K562 (cell line): ENCODE data around the gene NAGS. TPM values are rescaled to one million over a fixed set of nuclear protein-coding genes. Genes with fewer than 3 reads are reported as not detected.

ENCODE experiments used
- ATAC-seq: fragments of 200-7000 bp; cut with Tn5 transposase; 3 replicates; pipeline ENCODE4 v1.9.1; 2020; ENCODE audit warnings: moderate library complexity
- BruUV-seq: library from RNA; stranded (reverse); fragments of 400-500 nt; replicated peaks from 2 replicates; lab custom pipeline; 2021; lab: Mats Ljungman, UMichigan
- CTCF ChIA-PET: fragments of 300-600 bp; formaldehyde crosslinking; extraction: SDS; loops from one replicate; lab custom pipeline; 2021; ENCODE audit warnings: low intra/inter-chr PET ratio; lab: Yijun Ruan, JAX
- POLR2A ChIA-PET: fragments of 300-600, 350-650 bp; sonication (Branson Sonifier 250); formaldehyde crosslinking; extraction: SDS; loops from one replicate; lab custom pipeline; 2021; ENCODE audit warnings: antibody characterized with exemption, inconsistent platforms; lab: Yijun Ruan, JAX
- DNase-seq, 4 experiments: peaks; one replicate each; pipeline versions ENCODE4 v3.0.0 to v3.0.0-alpha.2; 2011 to 2018; ENCODE audit warnings: low spot score in 3 of 4, mixed read lengths in 3 of 4; ENCODE audit errors: extremely low read depth in 1 of 4
- FAIRE-seq: peaks from 2 replicates; lab custom pipeline; 2011; peaks lifted over from hg19 to GRCh38; lab: Jason Lieb, UNC
- H2AFZ ChIP-seq: 2 replicates; pipeline ENCODE4 v1.6.0; 2011; ENCODE audit warnings: low read depth, low read length, control low read depth, inconsistent platforms
- H3K27ac ChIP-seq: fragments of 200-600 bp; 3 replicates; pipeline ENCODE4 v1.8.0; 2011; ENCODE audit warnings: low read depth, mild to moderate bottlenecking, control low read depth, inconsistent platforms, low read length, moderate library complexity, mixed read lengths; ENCODE audit errors: extremely low read depth
- H3K27me3 ChIP-seq, 2 experiments: fragments of 300-600 bp in 1 of 2; 2 replicates in 1 of 2; 3 replicates in 1 of 2; pipeline versions ENCODE4 v1.6.0 to v1.8.0; 2011; ENCODE audit warnings: inconsistent platforms in 2 of 2, low read length in 2 of 2, mild to moderate bottlenecking in 1 of 2, mixed read lengths in 1 of 2, moderate library complexity in 1 of 2; ENCODE audit not compliant: control insufficient read depth in 2 of 2, insufficient read depth in 2 of 2
- H3K36me3 ChIP-seq: fragments of 300-600 bp; 3 replicates; pipeline ENCODE4 v1.8.0; 2011; ENCODE audit warnings: mild to moderate bottlenecking, low read length, inconsistent platforms; ENCODE audit not compliant: control insufficient read depth, insufficient read depth
- H3K4me1 ChIP-seq, 2 experiments: fragments of 200-600 bp in 1 of 2; replicated peaks in 1 of 2; 2 replicates in 1 of 2; 3 replicates in 1 of 2; pipeline versions ENCODE4 v1.5.1 to v1.8.0; 2011; ENCODE audit warnings: inconsistent platforms in 2 of 2, low read length in 2 of 2, mild to moderate bottlenecking in 1 of 2, mixed read lengths in 1 of 2, moderate library complexity in 1 of 2; ENCODE audit not compliant: control insufficient read depth in 2 of 2, insufficient read depth in 2 of 2
- H3K4me2 ChIP-seq: 2 replicates; pipeline ENCODE4 v1.6.1; 2011; ENCODE audit warnings: low read length, control low read depth, inconsistent platforms, mixed read lengths; ENCODE audit not compliant: insufficient read depth
- H3K4me3 ChIP-seq: fragments of 200-600 bp; sonication (generic), shearing (Covaris generic); 2 replicates; pipeline ENCODE4 v1.5.1; 2016; ENCODE audit warnings: control low read depth, inconsistent platforms
- H3K79me2 ChIP-seq: fragments of 200-600 bp; 3 replicates; pipeline ENCODE4 v1.8.0; 2011; ENCODE audit warnings: low read length, inconsistent platforms; ENCODE audit not compliant: control insufficient read depth, insufficient read depth
- H3K9ac ChIP-seq, 2 experiments: 2 replicates each; pipeline versions ENCODE4 v1.6.0 to v1.6.1; 2011; ENCODE audit warnings: low read depth in 2 of 2, low read length in 2 of 2, control low read depth in 1 of 2, inconsistent platforms in 1 of 2, mild to moderate bottlenecking in 1 of 2, mixed read lengths in 1 of 2; ENCODE audit not compliant: insufficient read depth in 1 of 2
- H3K9me1 ChIP-seq: one replicate; pipeline ENCODE4 v1.6.0; 2011; ENCODE audit warnings: inconsistent platforms, mild to moderate bottlenecking, low read length, moderate library complexity; ENCODE audit not compliant: control insufficient read depth, insufficient read depth
- H3K9me3 ChIP-seq: replicated peaks from 2 replicates; pipeline ENCODE4 v1.5.1; 2011; ENCODE audit warnings: low read depth, low read length, inconsistent platforms; ENCODE audit not compliant: control insufficient read depth, insufficient read depth
- H4K20me1 ChIP-seq: replicated peaks from 2 replicates; pipeline ENCODE4 v1.6.1; 2011; ENCODE audit warnings: low read length, inconsistent platforms, mixed read lengths; ENCODE audit not compliant: control insufficient read depth, insufficient read depth
- ADNP ChIP-seq: fragments of 200-800 bp; sonication (Bioruptor generic); IDR thresholded peaks from 2 replicates; pipeline ENCODE4 v1.6.1; 2016; ENCODE audit warnings: missing genetic modification characterization, missing compliant biosample characterization
- CBX2 ChIP-seq: fragments of 200-600 bp; sonication (generic); IDR thresholded peaks from one replicate; pipeline ENCODE4 v1.6.1; 2012; ENCODE audit warnings: mild to moderate bottlenecking, low read length, inconsistent platforms; ENCODE audit not compliant: insufficient read depth, poor library complexity, severe bottlenecking
- EHMT2 ChIP-seq: fragments of 450-650 bp; IDR thresholded peaks from 2 replicates; pipeline ENCODE4 v1.6.1; 2018; ENCODE audit warnings: antibody characterized with exemption
- FOXJ2 ChIP-seq: fragments of 200-800 bp; sonication (Bioruptor generic); IDR thresholded peaks from 2 replicates; pipeline ENCODE4 v1.6.1; 2016; ENCODE audit warnings: missing genetic modification characterization, missing compliant biosample characterization
- FUS ChIP-seq: fragments of 200-400 bp; formaldehyde crosslinking; optimal IDR thresholded peaks from 2 replicates; pipeline ENCODE3; 2017; ENCODE audit warnings: low read depth, low read length
- LARP7 ChIP-seq: fragments of 450-650 bp; IDR thresholded peaks from 2 replicates; pipeline ENCODE4 v1.6.1; 2016
- MCM5 ChIP-seq: fragments of 450-650 bp; IDR thresholded peaks from 2 replicates; pipeline ENCODE4 v1.6.1; 2016; ENCODE audit warnings: low read depth
- NFE2L1 ChIP-seq: fragments of 450-650 bp; IDR thresholded peaks from 2 replicates; pipeline ENCODE4 v1.6.1; 2016; ENCODE audit warnings: missing genetic modification characterization, low read depth, mild to moderate bottlenecking, missing compliant biosample characterization, moderate library complexity, borderline replicate concordance
- NR2C1 ChIP-seq, 2 experiments: fragments of 450-650 bp; IDR thresholded peaks; 2 replicates each; pipeline ENCODE4 v1.6.1; 2017; ENCODE audit warnings: mild to moderate bottlenecking in 2 of 2, antibody characterized with exemption in 1 of 2, inconsistent platforms in 1 of 2, missing compliant biosample characterization in 1 of 2, missing genetic modification characterization in 1 of 2
- POLR3G ChIP-seq: IDR thresholded peaks from 2 replicates; pipeline ENCODE4 v1.6.1; 2011; ENCODE audit not compliant: insufficient read length, insufficient replicate concordance; ENCODE audit errors: extremely low read depth
- RBM15 ChIP-seq: fragments of 200-400 bp; formaldehyde crosslinking; IDR thresholded peaks from 2 replicates; pipeline ENCODE4 v1.6.1; 2018; ENCODE audit warnings: mild to moderate bottlenecking, low read length, moderate library complexity; ENCODE audit not compliant: insufficient read depth
- TBP ChIP-seq: optimal IDR thresholded peaks from 2 replicates; pipeline ENCODE3; 2011; ENCODE audit warnings: low read depth, low read length, improper control_type of control experiment
- ZNF165 ChIP-seq: fragments of 250-450 bp; sonication (Bioruptor Pico); IDR thresholded peaks from 2 replicates; pipeline ENCODE4 v1.4.0; 2020; ENCODE audit warnings: borderline replicate concordance
- ZNF3 ChIP-seq: fragments of 250-450 bp; sonication (Bioruptor Pico); IDR thresholded peaks from 2 replicates; pipeline ENCODE4 v1.5.0; 2021; ENCODE audit warnings: mild to moderate bottlenecking, moderate library complexity
- ZNF583 ChIP-seq: fragments of 250-450 bp; sonication (Bioruptor Pico); IDR thresholded peaks from 2 replicates; pipeline ENCODE4 v1.4.0; 2020
- ZNF699 ChIP-seq: fragments of 250-450 bp; sonication (Bioruptor Pico); IDR thresholded peaks from 2 replicates; pipeline ENCODE4 v1.8.0; 2021; ENCODE audit warnings: mild to moderate bottlenecking, moderate library complexity; ENCODE audit not compliant: insufficient replicate concordance
- WGBS: fragments of 100-300 bp; shearing (Covaris generic); methylation state at CpG from one replicate; pipeline ENCODE4 v1.1.6; 2016; ENCODE audit warnings: low coverage, mixed read lengths; ENCODE audit not compliant: insufficient coverage; ENCODE audit errors: missing lambda C conversion rate; 5-methylcytosine and 5-hydroxymethylcytosine counted together
- in situ Hi-C: fragments of 300-500 bp; cut with MboI; formaldehyde crosslinking; loops from 4 replicates; pipeline ENCODE4 v1.15.0; 2018; ENCODE audit warnings: inconsistent platforms, mixed read lengths
- intact Hi-C: fragments of 100-400 bp; cut with micrococcal nuclease; formaldehyde crosslinking; loops from 2 replicates; pipeline ENCODE4 v1.14.2; 2022
- polyA plus RNA-seq, 8 experiments: library from polyadenylated mRNA; depleted of rRNA in 4 of 8; stranded (reverse) in 5 of 8; unstranded in 3 of 8; fragments of >200 nt; fragmentation: Nextera tagmentation in 2 of 8; fragmentation: Illumina TruSeq in 1 of 8; extraction: Ambion mirVana in 2 of 8; extraction: Trizol in 1 of 8; gene quantifications; 2 replicates each; pipeline versions ENCODE4 v1.2.1 to v1.2.3, GENCODE V29; 2011 to 2014; ENCODE audit warnings: inconsistent platforms in 1 of 8, missing spikeins in 1 of 8
- total RNA-seq, 7 experiments: library from RNA; depleted of rRNA in 6 of 7; stranded (reverse); fragments of >200 nt in 6 of 7; fragmentation: Illumina TruSeq in 2 of 7; extraction: Trizol in 2 of 7; gene quantifications; 2 replicates each; pipeline versions ENCODE4 v1.2.1 to v1.2.3, GENCODE V29; 2011 to 2021; ENCODE audit warnings: low replicate concordance in 1 of 7
- TF ChIP-seq, protein P1 (sequence below): fragments of 450-650 bp; formaldehyde crosslinking; IDR thresholded peaks from 2 replicates; pipeline ENCODE4 v1.4.0; 2022; ENCODE audit warnings: mild to moderate bottlenecking, moderate library complexity
- TF ChIP-seq, protein P2 (sequence below): fragments of 250-450 bp; sonication (Bioruptor Pico); IDR thresholded peaks from 2 replicates; pipeline ENCODE4 v1.8.0; 2022; ENCODE audit warnings: inconsistent platforms
- TF ChIP-seq, protein P3 (sequence below): fragments of 250-450 bp; sonication (Bioruptor Pico); IDR thresholded peaks from 2 replicates; pipeline ENCODE4 v1.9.0; 2021; ENCODE audit warnings: mild to moderate bottlenecking

NAGS gene
- total and polyA plus RNA-seq, 9 of the 15 experiments (the other 6 are each of a cell fraction or from before 2014, with no cell fraction given): not detected

DNA sequence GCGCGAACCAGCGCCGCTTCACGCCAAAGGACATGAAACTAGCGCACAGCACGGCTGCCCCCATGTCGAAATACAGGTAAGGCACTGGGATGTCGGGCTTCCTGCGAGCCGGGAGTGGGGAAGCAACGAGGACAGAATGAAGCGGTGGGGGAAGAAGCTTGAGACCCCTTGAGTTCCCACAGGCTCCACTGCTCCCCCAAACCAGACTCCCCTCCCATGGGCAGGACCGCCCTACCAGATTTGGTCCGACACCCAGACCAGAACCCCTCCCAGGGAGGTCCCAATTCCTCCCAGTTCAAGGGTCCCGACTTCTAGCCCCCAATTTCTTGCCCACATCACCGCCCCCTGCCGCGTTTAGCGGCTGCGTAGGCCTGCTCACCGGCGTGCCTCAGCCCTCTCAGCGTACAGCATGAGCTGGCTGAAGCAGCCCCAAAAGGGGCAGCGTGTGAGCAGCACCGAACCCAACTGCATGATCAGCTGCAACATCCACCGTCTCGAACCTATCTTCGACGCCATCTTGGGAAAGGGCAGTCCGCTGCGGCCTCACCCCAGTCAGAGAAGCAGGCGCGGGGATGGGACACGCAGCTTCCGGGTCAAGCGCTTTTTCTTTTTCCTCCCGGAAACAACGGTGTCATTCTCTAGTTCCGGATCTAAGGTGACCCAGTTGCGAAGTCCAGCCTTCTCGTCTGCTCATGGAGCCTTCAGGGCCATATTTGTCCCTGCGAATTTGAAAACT is 10.2 kb downstream of the NAGS start, which contains the start of gene TMEM101:
TSS of gene TMEM101 (minus strand) at position 527 of the 736 bp plus-strand sequence. CDS start at position 516, 11 bp downstream.
- Histone ChIP-seq H3K9me3 (no peaks in the 10 kb centered on the region), H3K9ac (peak within 1 kb of the TSS; percentile 92 to 99), H3K4me3 (peak within 1 kb of the TSS; percentile 72), H3K27me3 (no peaks in the 10 kb centered on the region), H3K9me1 (no peaks in the 10 kb centered on the region), H3K4me1 (peaks cover 9 to 20% of the 10 kb centered on the region in 2 experiments; a peak in 4 of 5 replicates), H3K4me2 (peak within 1 kb of the TSS; percentile 89), H3K36me3 (peaks cover 16% of the 10 kb centered on the region; the same call in 1 of the 3 replicates), H3K79me2 (peaks cover 12% of the 10 kb centered on the region; the same call in 2 of the 3 replicates), H4K20me1 (no peaks in the 10 kb centered on the region), H2AFZ (peak within 1 kb of the TSS; percentile 97), H3K27ac (peak within 1 kb of the TSS; percentile 78)
- BruUV-seq: TSS peak; percentile 67
- ChIA-PET POLR2A (interaction anchor here (0.7 to 1.3 kb wide), 6 partner anchors 11 to 84 kb away, joined by 3 to 5 read pairs (median 4); no protein-coding TSS in a partner anchor), CTCF (interaction anchor here (0.6 kb wide), 1 partner anchor 12 kb away, joined by 4 read pairs; no protein-coding TSS in a partner anchor)
- 1% methylated on average over 43 of the region's 43 CpGs for WGBS
- DNase-seq: peak; percentile 93 to 96 (median 94)
- in situ Hi-C loops (no loop called here), intact Hi-C loops (loop anchor here (10.0 kb wide), 1 partner anchor 150 kb away; no protein-coding TSS in a partner anchor)
- peak; percentile 95 for FAIRE-seq
- peak; percentile 96 for ATAC-seq
- TF ChIP-seq, protein P1, sequence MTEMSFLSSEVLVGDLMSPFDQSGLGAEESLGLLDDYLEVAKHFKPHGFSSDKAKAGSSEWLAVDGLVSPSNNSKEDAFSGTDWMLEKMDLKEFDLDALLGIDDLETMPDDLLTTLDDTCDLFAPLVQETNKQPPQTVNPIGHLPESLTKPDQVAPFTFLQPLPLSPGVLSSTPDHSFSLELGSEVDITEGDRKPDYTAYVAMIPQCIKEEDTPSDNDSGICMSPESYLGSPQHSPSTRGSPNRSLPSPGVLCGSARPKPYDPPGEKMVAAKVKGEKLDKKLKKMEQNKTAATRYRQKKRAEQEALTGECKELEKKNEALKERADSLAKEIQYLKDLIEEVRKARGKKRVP (CRISPR knock-in tag): no peak
- TF ChIP-seq ZNF699 (CRISPR knock-in tag): no peak
- TF ChIP-seq MCM5: no peak
- no peak for TF ChIP-seq CBX2
- TF ChIP-seq ZNF3: no peak
- no peak for TF ChIP-seq RBM15
- TF ChIP-seq FUS: no peak
- TF ChIP-seq ZNF583: no peak
- TF ChIP-seq, protein P2, sequence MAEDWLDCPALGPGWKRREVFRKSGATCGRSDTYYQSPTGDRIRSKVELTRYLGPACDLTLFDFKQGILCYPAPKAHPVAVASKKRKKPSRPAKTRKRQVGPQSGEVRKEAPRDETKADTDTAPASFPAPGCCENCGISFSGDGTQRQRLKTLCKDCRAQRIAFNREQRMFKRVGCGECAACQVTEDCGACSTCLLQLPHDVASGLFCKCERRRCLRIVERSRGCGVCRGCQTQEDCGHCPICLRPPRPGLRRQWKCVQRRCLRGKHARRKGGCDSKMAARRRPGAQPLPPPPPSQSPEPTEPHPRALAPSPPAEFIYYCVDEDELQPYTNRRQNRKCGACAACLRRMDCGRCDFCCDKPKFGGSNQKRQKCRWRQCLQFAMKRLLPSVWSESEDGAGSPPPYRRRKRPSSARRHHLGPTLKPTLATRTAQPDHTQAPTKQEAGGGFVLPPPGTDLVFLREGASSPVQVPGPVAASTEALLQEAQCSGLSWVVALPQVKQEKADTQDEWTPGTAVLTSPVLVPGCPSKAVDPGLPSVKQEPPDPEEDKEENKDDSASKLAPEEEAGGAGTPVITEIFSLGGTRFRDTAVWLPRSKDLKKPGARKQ: no peak
- TF ChIP-seq ADNP (tag): no peak
- peak; percentile 81; the same call in 1 of the 2 replicates for TF ChIP-seq LARP7
- TF ChIP-seq ZNF165: no peak
- no peak for TF ChIP-seq POLR3G
- peak; percentile 99 for TF ChIP-seq NR2C1 (IDR thresholded peaks at IDR 0.05)
- peak; percentile 100 for TF ChIP-seq NR2C1 (tag; IDR thresholded peaks at IDR 0.05)
- 0 out of 2 replicates have a peak, but pooled peaks have one; percentile 19 for TF ChIP-seq FOXJ2 (tag)
- TF ChIP-seq EHMT2: 0 out of 2 replicates have a peak, but pooled peaks have one; percentile 22
- peak; percentile 95 for TF ChIP-seq TBP
- TF ChIP-seq, protein P3, sequence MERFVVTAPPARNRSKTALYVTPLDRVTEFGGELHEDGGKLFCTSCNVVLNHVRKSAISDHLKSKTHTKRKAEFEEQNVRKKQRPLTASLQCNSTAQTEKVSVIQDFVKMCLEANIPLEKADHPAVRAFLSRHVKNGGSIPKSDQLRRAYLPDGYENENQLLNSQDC (CRISPR knock-in tag): 0 out of 2 replicates have a peak, but pooled peaks have one; percentile 1
- TF ChIP-seq NFE2L1: no peak
